Thyroid gland (tissue), 4 donors: ENCODE data around the gene TAPBPL.

Source experiments
- CTCF ChIP-seq, 6 experiments: fragments of 200-600 bp in 3 of 6; fragments of 450-650 bp in 3 of 6; sonication (generic) in 3 of 6; IDR thresholded peaks; one replicate each; pipeline ENCODE4 v1.5.1; 2016 to 2019; ENCODE audit warnings: antibody characterized with exemption in 6 of 6, mild to moderate bottlenecking in 2 of 6, inconsistent platforms in 1 of 6, moderate library complexity in 1 of 6
- POLR2A ChIP-seq, 2 donors: fragments of 450-650 bp; IDR thresholded peaks; one replicate each; pipeline ENCODE4 v1.6.1; 2017; ENCODE audit warnings: antibody characterized with exemption in 2 of 2, mild to moderate bottlenecking in 2 of 2, moderate library complexity in 1 of 2

GRCh38 chr12:6500466-6500865, 48.6 kb downstream of the TAPBPL start:
- TF ChIP-seq CTCF (IDR thresholded peaks at IDR 0.05) = no peak
- no peak for TF ChIP-seq POLR2A (IDR thresholded peaks at IDR 0.05)
